ENCODE data around the gene CREB3L2. TPM values are rescaled to one million over a fixed set of nuclear protein-coding genes. Genes with fewer than 3 reads are reported as not detected.

The CREB3L2 gene
- total RNA-seq, 2 donors from 2014 or later = 106 to 129 TPM

DNA sequence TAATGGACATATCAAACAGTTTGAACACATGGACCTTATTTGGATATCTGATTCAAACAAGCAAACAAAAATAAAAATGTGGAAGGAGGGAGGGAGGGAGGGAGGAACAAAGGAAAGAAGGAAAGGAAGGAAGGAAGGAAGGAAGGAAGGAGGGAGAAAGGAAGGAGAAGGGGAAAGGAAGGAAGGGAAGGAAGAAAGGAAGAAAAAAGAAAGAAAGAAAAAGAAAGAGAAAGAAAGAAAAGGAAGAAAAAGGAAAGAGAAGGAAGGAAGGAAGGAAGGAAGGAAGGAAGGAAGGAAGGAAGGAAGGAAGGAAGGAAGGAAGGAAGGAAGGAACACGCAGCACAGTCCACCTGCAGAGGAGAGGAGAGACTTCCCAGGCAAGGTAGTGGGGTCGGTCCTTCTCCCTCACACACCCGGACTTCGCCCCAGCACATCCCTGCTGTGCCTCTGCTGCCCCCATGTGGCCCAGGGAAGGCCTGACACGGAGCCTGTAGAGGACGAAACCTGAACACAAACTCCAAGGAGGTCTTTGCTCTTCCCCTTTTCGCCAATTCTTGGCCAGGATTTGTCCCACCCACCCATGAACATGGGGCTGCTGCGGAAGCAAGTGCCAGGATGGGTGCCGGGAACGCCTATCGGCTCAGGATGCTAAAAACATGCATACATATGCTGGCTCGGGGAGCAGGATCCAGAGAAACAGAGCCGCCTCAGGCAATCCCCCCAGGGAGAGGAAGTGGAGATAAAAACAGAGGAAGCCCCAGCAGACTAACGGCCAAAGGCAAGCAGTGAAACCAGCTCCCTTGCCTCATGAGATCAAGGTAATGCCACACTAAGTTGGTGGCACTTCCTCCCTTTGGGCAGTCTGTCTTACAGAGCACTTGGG is 102.8 kb downstream of the CREB3L2 start:
- peak; percentile 93 for DNase-seq (ENCODE audit: low spot score)
- intact Hi-C loops (cut with DNase I) = loop anchor here (5.0 to 10.0 kb wide), 4 partner anchors 54 to 247 kb away; partner anchors contain the start of gene DGKI (in 1 of the 2)

DNA sequence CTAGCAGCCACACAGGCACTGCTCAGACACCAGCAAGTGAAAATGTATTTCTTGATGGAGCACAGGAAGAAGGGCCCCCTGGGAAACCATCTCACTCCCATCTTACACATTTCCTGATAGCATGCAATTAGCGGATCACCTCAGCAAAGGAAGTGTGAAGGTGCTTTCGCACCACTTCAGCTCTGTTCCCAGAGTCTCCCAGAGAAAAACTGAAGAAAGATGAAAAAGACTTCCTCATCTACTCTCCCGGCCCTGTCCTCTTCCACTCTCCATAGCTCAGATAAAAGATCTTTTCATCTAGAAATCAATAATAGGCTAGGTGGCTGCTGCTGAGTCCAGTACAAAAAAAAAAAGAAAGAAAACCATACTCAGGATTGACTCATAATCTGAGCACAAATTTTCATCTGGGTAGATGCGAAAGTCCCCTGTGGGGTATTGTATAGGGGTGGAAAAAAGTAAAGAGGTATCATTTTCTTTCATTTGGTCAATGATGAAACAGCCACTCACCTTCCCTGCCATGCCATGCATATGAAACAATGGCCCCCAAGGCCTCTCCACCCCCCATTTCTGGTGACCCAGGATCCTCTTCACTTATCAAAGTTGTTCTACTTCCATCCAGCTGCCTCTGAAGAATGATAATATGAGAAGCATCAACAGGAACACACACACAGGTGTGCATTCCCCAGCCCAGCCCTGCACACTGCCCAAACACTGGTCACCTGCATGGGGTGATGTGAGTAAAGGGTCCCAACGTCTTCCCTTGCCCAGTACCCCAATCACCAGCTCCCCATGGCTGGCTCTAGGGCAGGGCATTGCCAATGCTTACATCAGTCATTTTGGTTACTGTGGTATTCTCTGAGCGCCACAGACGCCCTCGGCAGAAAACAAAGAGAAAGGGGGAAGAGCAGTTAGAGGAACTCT is 106.3 kb downstream of the CREB3L2 start:
- intact Hi-C loops (cut with DNase I) = loop anchor here (5.0 to 10.0 kb wide), 4 partner anchors 51 to 243 kb away; partner anchors contain the start of gene DGKI (in 1 of the 2)

DNA sequence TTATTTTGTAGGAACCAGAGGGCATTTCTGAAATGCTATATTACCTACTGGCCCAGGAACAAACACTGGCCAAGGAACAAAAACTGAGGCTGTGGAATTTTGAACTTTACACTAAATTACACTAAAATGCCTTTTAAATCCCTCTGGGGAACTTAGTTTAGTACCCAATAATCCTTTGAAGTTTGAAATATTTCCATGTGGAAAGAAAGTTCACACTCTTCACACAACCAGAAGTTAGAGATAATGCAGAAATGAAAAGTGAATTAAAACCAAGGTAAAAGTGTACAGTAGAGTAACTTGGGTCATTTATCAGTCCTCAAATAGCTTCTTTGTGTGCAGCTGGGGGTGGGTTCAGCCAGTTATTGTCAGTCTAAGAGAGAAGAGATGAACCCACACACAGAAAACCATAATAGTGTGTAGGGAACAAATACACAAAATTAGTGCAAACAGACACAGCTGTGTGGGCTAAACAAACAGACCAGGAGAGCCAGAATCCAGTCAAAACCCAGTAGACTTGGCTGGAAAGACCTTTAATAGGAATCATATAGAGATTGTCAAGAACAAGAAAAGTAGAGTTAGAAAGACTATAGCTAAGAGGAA is 108.6 kb downstream of the CREB3L2 start:
- no peak for DNase-seq (ENCODE audit: low spot score)
- intact Hi-C loops (cut with DNase I) = loop anchor here in 1 of 2 donors (10.0 kb wide), 1 partner anchor 48 kb away; the partner anchor contains the start of gene DGKI

More for the DNA sequence above, 106.3 kb downstream of the CREB3L2 start:
- DNase-seq (ENCODE audit: low spot score) = no peak

DNA sequence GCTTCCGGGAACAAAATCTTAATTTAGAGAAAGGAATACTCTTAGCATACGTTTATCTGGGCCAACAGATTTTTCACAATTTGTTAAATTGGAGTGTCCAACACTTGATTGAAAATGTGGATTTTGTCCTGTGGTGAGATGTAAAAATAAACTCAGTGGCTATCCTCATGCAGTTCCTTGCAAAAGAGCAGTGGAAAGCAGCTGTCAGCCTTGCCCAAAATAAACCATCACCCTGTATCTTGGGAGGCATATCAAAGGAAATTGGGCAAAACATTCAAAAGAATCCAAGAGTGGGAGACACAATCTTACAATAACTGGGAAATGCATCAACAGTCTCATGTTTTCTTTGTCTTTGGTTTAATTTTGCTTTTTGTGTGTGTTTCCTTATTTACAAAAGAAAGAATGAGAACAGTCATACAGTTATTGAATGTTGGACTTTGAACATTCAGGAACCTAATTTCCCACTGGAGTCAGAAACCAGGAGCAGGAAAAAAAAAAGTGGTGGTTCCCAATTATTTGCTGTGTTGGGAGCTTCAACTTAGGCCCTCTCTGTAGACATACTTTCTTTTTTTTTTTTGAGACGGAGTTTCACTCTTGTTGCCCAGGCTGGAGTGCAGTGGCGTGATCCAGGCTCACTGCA is 110.8 kb downstream of the CREB3L2 start:
- DNase-seq (ENCODE audit: low spot score) = no peak
- intact Hi-C loops (cut with DNase I) = loop anchor here in 1 of 2 donors (10.0 kb wide), 1 partner anchor 46 kb away; the partner anchor contains the start of gene DGKI

DNA sequence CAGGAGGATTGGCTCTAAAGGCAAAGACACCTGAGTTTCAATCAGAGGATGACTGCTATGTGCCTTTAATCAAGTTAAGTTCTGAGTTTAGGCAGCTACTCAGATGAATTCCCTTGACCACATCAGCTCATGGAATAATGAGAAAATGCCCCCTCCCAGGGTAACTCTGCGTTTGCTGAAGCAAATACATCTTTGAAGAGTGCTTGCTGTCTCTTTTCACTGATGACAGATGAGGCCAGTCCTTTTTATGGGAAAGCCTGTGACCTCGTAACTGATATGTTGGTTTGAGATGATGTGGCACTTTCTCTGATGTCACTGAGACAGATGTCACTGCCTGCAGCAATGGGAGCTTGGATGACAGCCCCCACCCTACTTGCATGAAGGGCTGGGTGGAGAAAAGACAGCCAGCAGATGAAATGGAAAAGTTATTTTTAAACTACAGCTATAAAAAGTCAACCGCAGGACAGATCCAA is 111.4 kb downstream of the CREB3L2 start:
- intact Hi-C loops (cut with DNase I) = loop anchor here in 1 of 2 donors (10.0 kb wide), 1 partner anchor 46 kb away; the partner anchor contains the start of gene DGKI
- no peak for DNase-seq (ENCODE audit: low spot score)

DNA sequence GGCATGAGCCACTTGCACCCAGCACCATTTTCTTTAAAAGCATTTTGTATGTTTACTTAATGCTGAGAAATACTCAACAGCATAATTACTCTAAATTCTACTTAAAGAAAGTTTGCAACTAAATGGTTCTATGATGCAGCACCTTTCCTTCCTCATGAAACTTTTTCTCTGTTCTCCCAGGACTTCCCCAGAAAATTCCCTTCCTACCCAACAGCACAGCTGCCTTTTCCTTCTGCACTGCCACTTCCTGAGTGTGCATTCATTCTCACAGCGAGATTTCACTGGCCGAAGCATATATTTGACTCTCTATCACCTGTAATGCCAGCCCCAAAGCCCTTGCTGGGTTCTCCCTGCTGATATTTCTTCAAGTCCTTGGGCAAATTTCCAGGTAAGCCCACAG is 113.6 kb downstream of the CREB3L2 start:
- intact Hi-C loops (cut with DNase I) = no loop called here
- no peak for DNase-seq (ENCODE audit: low spot score)

DNA sequence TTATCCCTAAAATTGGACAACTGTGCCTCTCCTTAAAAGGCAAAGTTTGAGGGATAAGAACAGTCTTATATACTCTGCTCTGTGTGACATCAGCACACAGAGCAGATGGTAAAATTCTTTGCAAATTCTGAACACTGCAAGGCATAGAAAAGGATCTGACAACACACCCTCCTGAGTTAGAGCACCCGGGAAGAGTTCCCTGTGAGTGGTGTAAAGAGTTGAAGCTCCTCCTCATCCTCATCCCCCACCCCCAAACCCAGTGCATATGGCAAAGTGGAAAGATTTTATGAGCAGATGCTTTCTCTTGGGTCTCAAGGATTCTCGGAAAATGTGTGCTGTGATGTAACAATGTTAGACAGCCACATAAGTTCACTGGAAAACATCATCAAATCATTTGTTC is 115.1 kb downstream of the CREB3L2 start:
- intact Hi-C loops (cut with DNase I) = no loop called here
- no peak for DNase-seq (ENCODE audit: low spot score)

DNA sequence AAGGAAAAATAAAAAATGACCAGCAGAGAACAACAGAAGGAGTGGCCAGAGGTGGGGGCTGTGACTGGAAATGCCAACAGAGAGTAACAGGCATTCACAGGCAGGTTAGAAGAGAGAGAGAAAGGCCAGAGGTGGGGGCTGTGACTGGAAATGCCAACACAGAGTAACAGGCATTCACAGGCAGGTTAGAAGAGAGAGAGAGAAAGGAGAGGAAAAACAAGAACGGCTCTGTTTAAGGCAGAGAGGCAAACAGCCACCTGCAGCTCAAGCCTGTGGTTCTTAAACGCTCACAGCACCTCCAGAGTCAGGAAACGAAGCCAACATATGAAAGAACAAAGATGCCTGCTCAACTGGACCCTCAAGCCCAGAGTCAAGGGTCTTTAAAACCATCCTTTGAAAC is 115.6 kb downstream of the CREB3L2 start:
- intact Hi-C loops (cut with DNase I) = no loop called here
- DNase-seq (ENCODE audit: low spot score) = no peak

DNA sequence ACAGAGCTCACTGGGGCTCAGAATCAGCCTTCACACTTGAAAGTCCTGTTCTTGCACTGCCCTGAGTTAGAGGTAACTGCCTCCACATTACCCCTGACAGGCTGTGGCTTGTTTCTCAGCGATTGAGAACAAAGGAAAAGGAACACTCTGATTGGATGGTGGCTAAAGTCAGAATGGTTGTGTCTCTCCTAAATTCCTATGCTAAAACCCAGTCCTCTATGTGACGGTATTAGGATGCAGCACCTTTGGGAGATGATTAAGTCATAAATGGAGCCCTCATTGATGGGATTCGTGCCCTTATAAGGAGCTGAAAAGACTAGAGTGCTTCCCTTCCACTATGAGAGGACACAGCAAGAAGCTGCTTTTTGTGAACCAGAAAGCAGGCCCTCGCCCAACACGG is 116.2 kb downstream of the CREB3L2 start:
- intact Hi-C loops (cut with DNase I) = no loop called here

DNA sequence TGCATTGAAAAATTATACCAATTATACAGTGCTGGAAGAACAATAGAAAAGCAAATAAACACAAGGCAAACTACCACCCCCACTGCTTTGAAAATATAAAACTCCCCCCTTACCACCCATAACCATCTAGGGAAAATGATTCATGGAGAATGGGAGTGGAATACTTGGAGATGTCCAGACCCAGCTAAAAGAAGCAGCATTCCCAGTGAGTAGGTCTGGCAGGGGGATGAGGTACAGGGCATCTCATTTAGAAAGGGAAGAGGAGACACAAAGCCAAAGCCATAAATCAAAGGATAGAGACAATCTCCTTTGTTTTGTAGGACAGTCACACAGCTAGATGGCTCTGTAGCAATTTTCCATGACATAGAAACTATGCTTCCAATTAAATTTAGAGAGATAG is 119.1 kb downstream of the CREB3L2 start:
- intact Hi-C loops (cut with DNase I) = no loop called here
- DNase-seq (ENCODE audit: low spot score) = no peak

More for the DNA sequence above, 116.2 kb downstream of the CREB3L2 start:
- no peak for DNase-seq (ENCODE audit: low spot score)

DNA sequence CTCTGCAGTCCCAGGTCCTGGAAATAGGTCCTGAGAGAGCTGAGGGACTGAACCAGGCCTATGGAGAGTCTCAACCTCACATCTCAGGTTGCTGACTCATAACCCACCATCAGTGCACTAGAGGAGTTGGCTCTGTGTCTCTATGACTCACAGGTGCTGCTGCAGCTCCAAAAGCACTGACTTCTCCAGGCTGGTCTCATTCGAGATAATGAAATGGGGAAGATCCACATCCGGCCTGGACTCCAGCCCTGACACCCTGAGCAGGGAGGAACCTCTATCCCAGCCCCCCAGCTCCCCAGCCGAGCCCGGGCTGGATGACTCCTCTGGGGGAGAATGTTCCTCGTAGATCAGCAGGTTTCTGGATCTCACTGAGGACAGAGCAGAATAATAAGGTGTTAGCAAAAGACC is 119.6 kb downstream of the CREB3L2 start:
- intact Hi-C loops (cut with DNase I) = no loop called here

DNA sequence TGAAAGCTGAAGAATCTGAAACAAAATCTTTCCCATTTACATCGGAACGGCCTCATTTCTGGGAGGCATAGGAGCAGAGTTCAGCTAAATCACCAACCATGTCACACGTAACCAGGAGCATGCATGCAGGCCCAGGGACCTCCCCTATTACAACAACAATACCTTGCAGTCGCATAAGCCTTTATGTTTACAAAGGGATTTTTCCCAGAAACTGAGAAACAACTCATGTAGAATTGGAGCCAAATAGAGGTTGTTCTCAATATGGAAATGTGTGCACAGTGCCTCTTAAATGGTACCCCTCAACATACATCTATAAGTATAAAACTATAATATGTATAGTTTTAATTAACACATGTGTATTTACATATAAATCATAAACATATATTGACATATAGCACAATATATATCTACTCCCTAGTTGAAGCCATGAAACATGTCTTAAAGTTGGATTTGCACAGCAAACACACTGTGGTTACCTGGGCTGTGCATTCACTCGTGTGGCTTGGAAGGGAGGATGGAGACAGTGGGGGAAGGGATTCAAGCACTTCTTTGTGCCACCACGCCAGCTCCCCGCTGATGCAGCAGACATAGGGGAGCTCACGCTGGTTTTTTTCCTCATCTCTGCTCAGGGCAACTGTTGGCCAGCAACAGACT is 120.2 kb downstream of the CREB3L2 start:
- no peak for DNase-seq (ENCODE audit: low spot score)
- intact Hi-C loops (cut with DNase I) = no loop called here

More for the DNA sequence above, 119.6 kb downstream of the CREB3L2 start:
- DNase-seq (ENCODE audit: low spot score) = peak; percentile 91

DNA sequence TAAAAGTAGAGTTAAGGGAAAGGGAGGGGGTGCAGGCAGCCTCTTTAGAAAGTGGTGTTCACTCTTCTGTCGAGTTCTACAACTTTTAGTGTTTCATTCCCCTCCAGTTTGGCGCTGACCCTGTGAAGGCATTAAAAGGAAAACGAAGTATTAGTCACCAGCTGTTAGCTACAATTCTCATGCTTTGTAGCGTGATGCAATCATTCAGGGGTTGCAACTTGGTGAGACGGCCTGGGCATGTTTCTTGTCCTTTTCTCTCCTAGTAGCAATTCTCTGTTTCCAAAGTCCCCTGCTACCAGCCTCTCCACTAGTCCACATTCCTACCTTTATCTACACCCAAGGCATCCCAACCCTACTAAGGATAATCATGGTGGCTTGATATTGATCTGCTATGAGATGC is 121.5 kb downstream of the CREB3L2 start:
- intact Hi-C loops (cut with DNase I) = no loop called here
- DNase-seq (ENCODE audit: low spot score) = no peak

DNA sequence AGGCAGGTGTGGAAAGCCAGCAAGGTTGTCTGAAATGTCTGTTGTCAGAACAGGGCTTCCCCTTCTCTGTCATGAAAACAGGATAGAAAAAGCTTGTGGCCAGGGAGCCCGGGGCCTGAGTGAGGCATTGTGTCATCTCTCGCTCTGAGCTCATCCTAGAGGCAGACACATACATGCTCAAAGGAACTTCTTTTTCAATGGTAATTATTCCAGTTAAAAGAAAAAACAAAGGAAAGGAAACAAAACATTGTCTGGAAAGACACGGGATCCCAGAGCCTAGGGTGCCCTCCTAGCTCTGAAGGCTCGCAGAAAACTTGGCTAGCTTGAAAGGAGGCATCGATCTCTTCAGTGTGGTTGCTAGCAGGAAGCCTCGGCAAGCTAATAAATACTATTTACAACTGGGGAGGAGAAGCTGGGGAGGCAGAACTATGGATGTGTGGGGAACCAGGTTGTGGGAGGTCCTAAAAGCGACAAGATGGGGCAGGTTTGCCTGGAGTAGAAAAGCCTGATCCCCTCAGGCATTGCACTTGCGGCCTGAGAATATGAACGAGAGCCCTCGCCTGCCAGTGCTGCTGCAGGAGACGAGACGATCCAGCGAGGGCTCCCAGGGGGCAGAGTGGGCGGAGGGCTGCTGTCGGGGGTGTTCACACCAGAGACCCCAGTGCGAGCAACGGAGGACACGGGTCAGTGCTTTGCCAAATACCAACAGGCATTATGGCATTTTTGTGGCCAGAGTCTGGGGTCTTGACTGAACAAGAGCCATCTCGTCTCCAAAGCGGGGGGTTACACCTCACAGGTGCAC is 122.3 kb downstream of the CREB3L2 start:
- intact Hi-C loops (cut with DNase I) = no loop called here
- no peak for DNase-seq (ENCODE audit: low spot score)

DNA sequence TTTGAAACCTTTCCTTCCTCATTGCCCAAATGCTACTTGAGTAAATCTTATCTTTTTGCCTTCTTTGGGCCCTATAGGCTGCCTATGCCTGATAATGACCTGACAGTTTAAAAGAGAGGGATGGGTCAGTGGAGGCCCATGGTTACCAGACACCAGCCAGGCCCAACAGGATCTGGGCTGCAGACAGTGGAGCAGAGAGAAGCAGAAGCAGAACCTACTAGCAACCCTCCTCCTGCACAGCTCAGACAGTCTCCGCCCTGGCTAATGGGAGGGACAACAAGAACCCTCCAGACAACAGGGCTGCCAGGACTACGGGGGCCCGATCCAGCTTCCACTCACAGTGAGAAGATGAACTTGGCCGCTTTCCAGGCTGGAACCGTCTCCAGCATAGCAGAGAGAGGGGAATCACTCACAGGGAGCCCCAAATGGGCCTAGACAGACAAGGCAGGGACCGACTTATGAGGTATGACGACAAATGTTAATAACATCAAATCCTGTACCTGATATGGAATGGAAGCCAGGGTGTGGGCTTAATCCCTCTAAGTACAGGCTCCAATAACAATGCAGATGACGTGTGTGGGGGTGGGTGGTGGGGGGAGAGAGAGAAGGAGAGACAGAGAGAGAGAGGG is 123.4 kb downstream of the CREB3L2 start:
- peak; percentile 96 for DNase-seq (ENCODE audit: low spot score)

DNA sequence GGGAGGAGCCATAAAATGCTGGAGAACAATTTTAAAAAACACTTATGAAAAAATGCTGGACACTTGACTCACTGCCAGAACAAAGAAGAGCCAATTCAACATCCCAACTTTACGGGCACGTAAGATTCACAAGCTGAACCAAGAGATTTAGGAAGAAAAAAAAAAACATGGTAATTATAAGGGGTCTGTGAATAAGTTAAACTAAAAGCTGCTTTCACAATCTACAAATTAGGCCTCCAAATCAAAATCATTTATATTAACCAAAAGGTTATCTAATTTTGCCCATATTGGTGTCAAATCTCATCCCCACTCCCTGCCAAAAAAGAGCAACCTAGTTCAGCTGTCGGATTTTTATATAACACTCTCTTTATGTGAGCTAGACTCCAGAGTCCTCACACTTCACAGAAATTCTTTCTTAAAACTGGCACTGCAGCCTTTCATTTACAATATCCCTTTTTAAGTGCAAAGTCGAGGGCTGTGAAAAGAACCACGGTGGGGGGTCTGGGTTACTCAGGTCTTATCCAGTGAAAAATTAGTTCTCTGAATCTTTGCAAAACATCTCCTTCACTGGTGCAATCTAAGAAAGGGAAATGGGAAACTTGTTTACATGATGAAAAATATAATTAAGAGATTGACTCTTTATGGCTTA is 124.7 kb downstream of the CREB3L2 start:
- intact Hi-C loops (cut with DNase I) = no loop called here
- no peak for DNase-seq (ENCODE audit: low spot score)

More for the DNA sequence above, 123.4 kb downstream of the CREB3L2 start:
- intact Hi-C loops (cut with DNase I) = no loop called here

All from posterior vena cava (tissue), 2 donors.